ENCODE results near the gene PGA4. TPM values are rescaled to one million over a fixed set of nuclear protein-coding genes. Genes with fewer than 3 reads are reported as not detected.
"Not testable (repeated sequence)": the region's sequence is repeated elsewhere in the genome, so short reads cannot be mapped to it uniquely, and the experiment has no call there.

The PGA4 gene
- polyA plus RNA-seq, 1 donor = 0.28 TPM

DNA sequence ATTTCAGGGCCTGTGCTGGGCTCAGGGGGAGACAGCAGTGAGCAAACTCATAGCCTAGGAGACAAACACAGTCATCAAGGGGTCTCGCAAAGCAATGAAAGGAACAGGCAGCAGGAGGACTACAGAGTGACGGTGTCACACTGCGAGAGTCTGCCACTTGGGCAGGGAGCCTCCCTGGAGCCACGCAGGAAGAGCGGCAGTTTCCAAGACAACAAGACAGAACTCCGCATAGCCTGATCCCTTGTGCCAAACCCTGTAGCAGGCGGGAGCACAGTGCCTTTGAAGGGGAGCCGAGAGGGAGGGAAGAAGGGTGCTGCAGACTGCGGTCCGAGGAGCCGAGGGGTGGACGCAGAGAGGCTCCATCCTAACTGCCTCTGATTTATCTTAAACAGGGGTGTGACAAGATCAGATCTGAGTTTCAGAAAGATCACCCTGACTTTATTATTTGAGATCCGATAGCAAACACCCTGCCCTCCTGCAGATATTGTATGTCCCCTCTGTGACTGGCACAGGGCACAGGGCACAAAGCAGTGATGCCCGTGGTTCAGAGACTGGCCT is 17.6 kb upstream of the PGA4 start:
- not testable (repeated sequence) for DNase-seq

DNA sequence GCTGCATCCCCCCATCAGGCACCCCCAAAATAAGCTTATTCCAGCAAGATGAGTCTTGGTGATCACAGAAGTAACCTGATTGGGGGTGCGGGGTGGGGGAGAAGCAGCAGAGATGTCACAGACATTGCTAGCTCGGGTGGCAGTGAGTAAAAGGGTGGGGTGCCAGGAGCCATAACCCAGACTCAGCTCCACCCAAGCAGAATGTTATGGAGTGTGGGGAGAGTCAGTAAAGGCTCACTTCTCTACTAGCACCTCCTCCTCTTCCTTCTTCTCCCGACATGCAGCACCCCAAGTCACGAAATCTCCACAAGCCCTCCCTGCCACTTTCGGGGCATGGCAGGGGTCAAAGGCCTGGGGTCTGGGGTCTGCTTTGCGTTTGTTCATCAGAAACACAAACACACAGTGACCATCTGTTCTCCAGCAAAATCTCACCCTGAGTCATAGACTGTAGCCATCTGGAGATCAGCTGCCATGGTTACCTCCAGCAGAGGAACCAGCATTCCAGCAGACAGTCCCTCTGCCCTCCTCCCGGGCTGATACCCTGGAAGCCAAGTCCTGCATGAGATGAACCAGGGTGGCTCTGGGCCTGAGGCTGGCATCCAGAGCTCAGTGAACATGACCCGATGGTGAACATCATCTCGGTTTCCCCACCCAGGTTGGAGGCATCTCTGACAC is 14.4 kb upstream of the PGA4 start:
- not testable (repeated sequence) for DNase-seq

- DNase-seq = not testable (repeated sequence)
Observed at GRCh38 chr11:61210629-61211028, 11.5 kb upstream of the PGA4 start.

GRCh38 chr11:61211327-61211952 is 10.7 kb upstream of the PGA4 start:
- not testable (repeated sequence) for DNase-seq

- not testable (repeated sequence) for DNase-seq
Observed at GRCh38 chr11:61212202-61212601, 9.9 kb upstream of the PGA4 start.

DNA sequence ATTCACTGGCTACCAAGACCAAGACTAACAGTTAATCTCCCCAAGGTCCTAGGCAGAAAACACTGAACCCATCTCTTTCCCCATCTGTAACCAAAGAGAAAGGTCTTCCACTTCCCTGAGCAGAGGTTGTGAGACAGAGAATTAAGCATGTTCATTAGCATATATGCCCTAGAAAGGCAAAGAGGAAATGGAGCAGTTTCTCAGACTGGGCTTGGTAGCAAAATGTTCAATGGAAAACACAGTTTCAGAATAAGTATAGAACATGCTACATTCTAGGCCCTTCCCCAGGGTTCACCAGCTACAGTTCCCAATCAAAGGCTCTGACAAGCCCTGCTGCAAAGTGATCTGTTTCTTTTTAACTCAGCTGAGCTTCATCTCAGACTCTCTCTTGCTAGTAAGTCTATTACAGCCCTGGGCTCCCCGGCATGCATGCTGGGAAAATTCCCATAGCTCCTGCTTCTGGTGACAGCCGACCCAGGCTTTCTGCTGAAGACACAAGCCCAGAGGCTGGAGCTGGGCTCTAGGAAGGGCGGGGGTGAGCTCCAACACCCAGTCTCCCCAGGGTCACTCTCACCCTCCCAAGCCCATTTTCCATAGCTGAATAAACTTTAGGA is 8.3 kb upstream of the PGA4 start:
- not testable (repeated sequence) for DNase-seq

DNA sequence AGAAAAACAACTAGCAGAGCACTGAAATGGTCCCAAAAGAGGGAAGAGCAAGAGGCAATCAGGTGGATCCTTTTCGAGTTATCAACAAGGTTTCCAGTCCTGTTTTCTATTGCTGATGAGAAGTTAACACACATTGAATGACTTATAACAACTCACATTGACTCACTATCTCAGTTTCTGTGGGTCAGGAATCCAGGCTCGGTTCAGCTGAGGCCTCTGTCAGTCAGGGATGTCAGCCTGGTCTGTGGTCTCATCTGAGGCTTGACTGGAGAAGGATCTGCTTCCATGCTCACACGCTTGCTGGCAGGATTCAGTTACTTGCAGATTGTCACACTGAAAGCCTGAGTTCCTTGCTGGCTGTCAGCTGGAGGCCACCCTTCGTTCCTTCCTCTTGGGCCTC is 3.8 kb upstream of the PGA4 start:
- not testable (repeated sequence) for DNase-seq

DNA sequence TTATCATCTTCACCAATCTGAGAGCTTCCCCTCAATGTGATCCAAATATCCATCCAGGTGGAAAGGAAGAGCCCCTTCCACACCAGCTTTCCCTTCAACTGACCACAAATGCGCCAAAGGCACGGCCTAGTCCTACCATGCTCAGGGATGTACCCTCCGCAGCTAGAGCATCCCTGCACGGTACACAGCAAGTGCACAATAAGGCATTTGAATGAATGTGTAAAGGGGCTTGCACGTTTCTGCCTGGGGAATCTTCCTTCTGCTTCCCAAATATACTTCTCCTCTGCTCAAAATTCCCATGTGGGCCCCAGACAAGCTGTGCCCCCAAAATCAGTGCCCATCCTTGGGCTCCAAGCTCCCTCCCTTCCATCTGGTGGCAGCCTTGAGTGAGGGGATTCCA is 3.1 kb upstream of the PGA4 start:
- not testable (repeated sequence) for DNase-seq

DNA sequence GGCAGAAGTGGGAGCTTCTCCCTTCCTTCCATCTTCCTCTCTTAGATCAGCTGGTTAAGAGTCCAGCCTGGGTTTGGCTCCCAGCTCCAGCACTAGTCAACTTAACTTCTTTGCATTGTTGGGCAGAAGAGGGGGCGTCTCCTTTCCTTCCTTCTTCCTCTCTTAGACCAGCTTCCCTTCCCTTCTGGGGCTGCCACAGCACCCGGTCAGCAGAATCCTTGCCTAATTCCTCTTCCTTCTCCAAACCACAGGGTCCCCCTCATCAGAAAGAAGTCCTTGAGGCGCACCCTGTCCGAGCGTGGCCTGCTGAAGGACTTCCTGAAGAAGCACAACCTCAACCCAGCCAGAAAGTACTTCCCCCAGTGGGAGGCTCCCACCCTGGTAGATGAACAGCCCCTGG is 545 bp downstream of the PGA4 start:
- not testable (repeated sequence) for DNase-seq

DNA sequence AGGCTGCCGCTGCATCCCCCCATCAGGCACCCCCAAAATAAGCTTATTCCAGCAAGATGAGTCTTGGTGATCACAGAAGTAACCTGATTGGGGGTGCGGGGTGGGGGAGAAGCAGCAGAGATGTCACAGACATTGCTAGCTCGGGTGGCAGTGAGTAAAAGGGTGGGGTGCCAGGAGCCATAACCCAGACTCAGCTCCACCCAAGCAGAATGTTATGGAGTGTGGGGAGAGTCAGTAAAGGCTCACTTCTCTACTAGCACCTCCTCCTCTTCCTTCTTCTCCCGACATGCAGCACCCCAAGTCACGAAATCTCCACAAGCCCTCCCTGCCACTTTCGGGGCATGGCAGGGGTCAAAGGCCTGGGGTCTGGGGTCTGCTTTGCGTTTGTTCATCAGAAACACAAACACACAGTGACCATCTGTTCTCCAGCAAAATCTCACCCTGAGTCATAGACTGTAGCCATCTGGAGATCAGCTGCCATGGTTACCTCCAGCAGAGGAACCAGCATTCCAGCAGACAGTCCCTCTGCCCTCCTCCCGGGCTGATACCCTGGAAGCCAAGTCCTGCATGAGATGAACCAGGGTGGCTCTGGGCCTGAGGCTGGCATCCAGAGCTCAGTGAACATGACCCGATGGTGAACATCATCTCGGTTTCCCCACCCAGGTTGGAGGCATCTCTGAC is 4.5 kb downstream of the PGA4 start:
- DNase-seq = not testable (repeated sequence)

DNA sequence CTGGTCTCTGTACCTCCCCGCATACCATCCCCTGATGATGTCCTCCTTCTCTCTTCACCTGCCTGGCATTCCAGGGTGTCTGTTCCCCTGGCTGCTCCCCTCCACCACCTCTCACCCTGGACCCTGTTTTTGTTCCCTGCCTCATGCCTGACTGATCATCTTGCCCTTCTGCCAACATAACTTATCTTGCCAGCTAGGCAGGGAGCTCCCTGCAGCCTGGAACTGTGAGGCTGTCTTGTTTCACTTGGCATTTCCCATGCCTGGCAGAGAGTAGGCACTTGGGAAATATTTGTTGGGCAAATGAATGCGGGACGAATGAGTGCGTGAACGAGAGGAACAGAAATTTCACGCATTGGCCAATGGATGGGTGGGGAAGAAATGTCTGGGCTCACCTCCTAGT is 7.3 kb downstream of the PGA4 start:
- DNase-seq = not testable (repeated sequence)

GRCh38 chr11:61231033-61231432 is 8.9 kb downstream of the PGA4 start:
- DNase-seq = not testable (repeated sequence)

DNA sequence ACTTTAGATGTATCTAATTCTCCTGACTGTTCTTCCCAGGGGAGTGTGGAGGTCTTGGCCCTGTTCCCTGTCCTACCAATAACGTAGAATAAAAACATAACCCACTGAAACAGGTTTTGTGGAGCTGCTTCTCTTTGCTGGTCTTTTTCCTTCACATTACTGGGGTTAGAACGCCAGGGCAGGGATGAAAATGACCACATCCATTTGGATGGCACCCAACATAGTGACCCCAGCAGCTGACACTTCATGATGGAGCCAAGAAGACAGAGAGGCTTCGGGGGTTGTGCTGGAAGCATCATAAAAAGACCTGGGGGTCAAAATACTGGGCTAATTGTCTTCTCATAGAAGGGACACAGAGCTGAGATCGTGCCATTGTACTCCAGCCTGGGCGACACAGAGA is 9.4 kb downstream of the PGA4 start:
- DNase-seq = not testable (repeated sequence)

GRCh38 chr11:61232548-61233145 is 10.5 kb downstream of the PGA4 start:
- not testable (repeated sequence) for DNase-seq

DNA sequence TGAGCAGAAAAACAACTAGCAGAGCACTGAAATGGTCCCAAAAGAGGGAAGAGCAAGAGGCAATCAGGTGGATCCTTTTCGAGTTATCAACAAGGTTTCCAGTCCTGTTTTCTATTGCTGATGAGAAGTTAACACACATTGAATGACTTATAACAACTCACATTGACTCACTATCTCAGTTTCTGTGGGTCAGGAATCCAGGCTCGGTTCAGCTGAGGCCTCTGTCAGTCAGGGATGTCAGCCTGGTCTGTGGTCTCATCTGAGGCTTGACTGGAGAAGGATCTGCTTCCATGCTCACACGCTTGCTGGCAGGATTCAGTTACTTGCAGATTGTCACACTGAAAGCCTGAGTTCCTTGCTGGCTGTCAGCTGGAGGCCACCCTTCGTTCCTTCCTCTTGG is 15.0 kb downstream of the PGA4 start:
- not testable (repeated sequence) for DNase-seq

DNA sequence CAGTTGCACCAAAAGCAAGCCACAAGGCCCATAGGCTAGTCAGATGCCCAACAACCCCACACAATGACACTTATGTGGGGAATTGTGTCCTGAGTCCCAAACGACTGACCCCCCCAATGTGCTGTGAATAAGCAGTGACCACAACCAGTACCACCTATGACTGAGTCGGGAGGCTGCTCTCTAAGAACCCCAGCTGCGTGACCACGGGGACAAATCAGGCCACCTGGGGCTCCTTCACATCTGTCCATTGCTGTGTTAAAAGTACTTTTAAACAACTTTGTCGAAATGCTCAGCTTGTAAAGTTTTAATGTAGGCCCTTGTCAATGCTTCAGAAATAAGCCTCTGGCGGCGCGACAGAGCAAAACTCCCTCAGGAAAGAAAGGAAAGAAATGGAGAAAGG is 18.1 kb downstream of the PGA4 start:
- DNase-seq = not testable (repeated sequence)

- DNase-seq = not testable (repeated sequence)
Observed at GRCh38 chr11:61240875-61241274, 18.7 kb downstream of the PGA4 start, which contains the start of gene PGA5. PGA5 (plus strand) TSS chr11:61241175; CDS start chr11:61241227, 52 bp downstream.

DNA sequence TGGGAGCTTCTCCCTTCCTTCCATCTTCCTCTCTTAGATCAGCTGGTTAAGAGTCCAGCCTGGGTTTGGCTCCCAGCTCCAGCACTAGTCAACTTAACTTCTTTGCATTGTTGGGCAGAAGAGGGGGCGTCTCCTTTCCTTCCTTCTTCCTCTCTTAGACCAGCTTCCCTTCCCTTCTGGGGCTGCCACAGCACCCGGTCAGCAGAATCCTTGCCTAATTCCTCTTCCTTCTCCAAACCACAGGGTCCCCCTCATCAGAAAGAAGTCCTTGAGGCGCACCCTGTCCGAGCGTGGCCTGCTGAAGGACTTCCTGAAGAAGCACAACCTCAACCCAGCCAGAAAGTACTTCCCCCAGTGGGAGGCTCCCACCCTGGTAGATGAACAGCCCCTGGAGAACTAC is 19.4 kb downstream of the PGA4 start:
- not testable (repeated sequence) for DNase-seq

DNA sequence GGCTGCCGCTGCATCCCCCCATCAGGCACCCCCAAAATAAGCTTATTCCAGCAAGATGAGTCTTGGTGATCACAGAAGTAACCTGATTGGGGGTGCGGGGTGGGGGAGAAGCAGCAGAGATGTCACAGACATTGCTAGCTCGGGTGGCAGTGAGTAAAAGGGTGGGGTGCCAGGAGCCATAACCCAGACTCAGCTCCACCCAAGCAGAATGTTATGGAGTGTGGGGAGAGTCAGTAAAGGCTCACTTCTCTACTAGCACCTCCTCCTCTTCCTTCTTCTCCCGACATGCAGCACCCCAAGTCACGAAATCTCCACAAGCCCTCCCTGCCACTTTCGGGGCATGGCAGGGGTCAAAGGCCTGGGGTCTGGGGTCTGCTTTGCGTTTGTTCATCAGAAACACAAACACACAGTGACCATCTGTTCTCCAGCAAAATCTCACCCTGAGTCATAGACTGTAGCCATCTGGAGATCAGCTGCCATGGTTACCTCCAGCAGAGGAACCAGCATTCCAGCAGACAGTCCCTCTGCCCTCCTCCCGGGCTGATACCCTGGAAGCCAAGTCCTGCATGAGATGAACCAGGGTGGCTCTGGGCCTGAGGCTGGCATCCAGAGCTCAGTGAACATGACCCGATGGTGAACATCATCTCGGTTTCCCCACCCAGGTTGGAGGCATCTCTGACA is 23.3 kb downstream of the PGA4 start:
- not testable (repeated sequence) for DNase-seq

DNA sequence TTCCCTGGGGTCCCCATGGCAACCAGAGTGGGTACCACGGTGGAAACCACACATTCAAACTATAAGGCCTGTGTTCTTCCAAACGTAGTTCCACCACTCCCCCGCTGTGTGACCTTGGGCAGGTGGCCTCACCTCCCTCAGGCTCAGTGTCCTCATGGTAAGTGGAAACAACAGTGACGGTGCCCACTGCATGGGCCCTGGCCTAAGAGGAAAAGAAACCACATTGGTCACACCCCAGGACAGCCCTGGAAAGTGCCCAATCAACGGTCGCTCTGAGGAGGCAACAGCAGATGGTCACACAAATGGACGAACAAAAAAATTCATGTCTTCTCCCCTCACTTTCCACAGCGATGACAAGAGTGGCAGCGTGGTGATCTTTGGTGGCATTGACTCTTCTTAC is 25.9 kb downstream of the PGA4 start:
- not testable (repeated sequence) for DNase-seq

GRCh38 chr11:61249201-61249600 is 27.1 kb downstream of the PGA4 start:
- DNase-seq = not testable (repeated sequence)
